Esophagus squamous epithelium (tissue), 5 donors: Measurements from ENCODE around the gene NCBP3. TPM values are rescaled to one million over a fixed set of nuclear protein-coding genes. Genes with fewer than 3 reads are reported as not detected.

Experiments
- DNase-seq: peaks from one replicate; lab custom pipeline; 2025; lab: John Stamatoyannopoulos, UW
- H3K27ac ChIP-seq, 4 donors: fragments of 200-600 bp; sonication (generic); one replicate each; pipeline ENCODE4 v1.5.1; 2016 to 2019; ENCODE audit warnings: mild to moderate bottlenecking in 1 of 4
- H3K27me3 ChIP-seq, 4 donors: fragments of 200-600 bp; sonication (generic); 1 replicate in 3 of 4; 2 replicates in 1 of 4; pipeline versions ENCODE4 v1.5.1 to v1.6.0; 2017 to 2021; ENCODE audit warnings: antibody characterized with exemption in 1 of 4
- H3K36me3 ChIP-seq, 3 donors: fragments of 200-600 bp; sonication (generic); one replicate each; pipeline ENCODE4 v1.5.1; 2016 to 2019
- H3K4me1 ChIP-seq, 3 donors: fragments of 200-600 bp; sonication (generic); one replicate each; pipeline ENCODE4 v1.5.1; 2017 to 2019
- H3K4me3 ChIP-seq, 4 donors: fragments of 200-600 bp; sonication (generic); 1 replicate in 3 of 4; 2 replicates in 1 of 4; pipeline ENCODE4 v1.5.1; 2016 to 2019; ENCODE audit warnings: mild to moderate bottlenecking in 2 of 4, moderate library complexity in 1 of 4
- H3K9me3 ChIP-seq, 3 donors: fragments of 200-600 bp; sonication (generic); one replicate each; pipeline ENCODE4 v1.5.1; 2016 to 2019
- CTCF ChIP-seq, 6 experiments: fragments of 450-650 bp in 4 of 6; fragments of 200-600 bp in 2 of 6; sonication (generic) in 2 of 6; IDR thresholded peaks; one replicate each; pipeline ENCODE4 v1.5.1; 2016 to 2019; ENCODE audit warnings: antibody characterized with exemption in 6 of 6, mild to moderate bottlenecking in 4 of 6, moderate library complexity in 4 of 6
- POLR2A ChIP-seq, 4 donors: fragments of 450-650 bp; IDR thresholded peaks; one replicate each; pipeline ENCODE4 v1.6.1; 2017; ENCODE audit warnings: antibody characterized with exemption in 4 of 4, mild to moderate bottlenecking in 4 of 4, moderate library complexity in 3 of 4
- WGBS, 2 donors: methylation state at CpG; one replicate each; pipeline ENCODE4 v1.1.5; 2018; 5-methylcytosine and 5-hydroxymethylcytosine counted together
- intact Hi-C: fragments of 100-400 bp; cut with DNase I; formaldehyde crosslinking; loops from one replicate; pipeline ENCODE4 v1.15.0; 2022
- total RNA-seq, 4 donors: library from RNA; depleted of rRNA; stranded (reverse); fragments of >200 nt; gene quantifications; one replicate each; pipeline ENCODE4 v1.1.0, GENCODE V29; 2016
- donor health status: DM: yes; HTN: yes; CAD: no.

The NCBP3 gene
- total RNA-seq, 4 donors from 2014 or later: 12.1 to 26.1 (median 17.1) TPM

- peak overlapping the region in 1 of 4 donors; percentile 21 for H3K27ac ChIP-seq
- no peak for DNase-seq
- no peaks in the 10 kb centered on the region for H3K36me3 ChIP-seq
- TF ChIP-seq POLR2A (IDR thresholded peaks at IDR 0.05) (no peak), CTCF (IDR thresholded peaks at IDR 0.05) (no peak)
- H3K9me3 ChIP-seq: no peaks in the 10 kb centered on the region
- peaks cover 0 to 14% (median 0%) of the 10 kb centered on the region in 4 donors for H3K27me3 ChIP-seq
- no peak overlapping the region for H3K4me3 ChIP-seq
- no peaks in the 10 kb centered on the region for H3K4me1 ChIP-seq
- WGBS, 2 donors: 49% methylated on average over 6 of the region's 8 CpGs; no CpG with 5 or more reads in 1 of the 2 donors
- intact Hi-C loops: no loop called here
Observed at GRCh38 chr17:3770466-3770865, 75.6 kb downstream of the NCBP3 start.

DNA sequence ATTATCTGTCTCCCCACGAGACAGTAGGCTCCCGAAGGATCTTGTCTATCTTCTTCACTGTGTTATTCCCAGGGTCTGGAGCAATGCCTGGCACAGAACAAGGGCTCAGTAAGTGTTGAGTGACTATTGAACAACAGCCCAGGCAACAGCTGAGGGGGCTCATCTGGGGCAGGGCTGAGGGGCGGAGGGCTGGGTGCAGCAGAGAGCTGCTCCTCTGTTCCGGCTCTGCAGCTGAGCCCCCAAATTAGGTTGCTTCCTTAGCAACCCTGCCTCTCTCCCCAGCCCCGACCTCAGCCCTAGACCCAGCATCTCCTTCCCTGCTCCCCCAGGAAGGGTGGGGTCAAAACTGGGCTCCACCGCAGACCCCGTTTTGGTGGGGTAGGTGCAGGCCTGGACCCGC is 77.3 kb downstream of the NCBP3 start:
- DNase-seq: no peak
- intact Hi-C loops: no loop called here

GRCh38 chr17:3768341-3768740 is 77.7 kb downstream of the NCBP3 start:
- H3K36me3 ChIP-seq: no peaks in the 10 kb centered on the region
- H3K27ac ChIP-seq: no peak overlapping the region
- peaks cover 0 to 14% (median 0%) of the 10 kb centered on the region in 4 donors for H3K27me3 ChIP-seq
- no peaks in the 10 kb centered on the region for H3K4me1 ChIP-seq
- H3K4me3 ChIP-seq: no peak overlapping the region
- intact Hi-C loops: no loop called here
- no peak for TF ChIP-seq CTCF (IDR thresholded peaks at IDR 0.05)
- no peak for TF ChIP-seq POLR2A (IDR thresholded peaks at IDR 0.05)
- DNase-seq: no peak
- WGBS, 2 donors: 87 to 93% methylated on average over 7 to 9 of the region's 9 CpGs
- no peaks in the 10 kb centered on the region for H3K9me3 ChIP-seq

More for the DNA sequence above, 77.3 kb downstream of the NCBP3 start:
- 72 to 74% methylated on average over 7 to 8 of the region's 8 CpGs for WGBS, 2 donors
- Histone ChIP-seq H3K27me3 (peaks cover 0 to 14% (median 0%) of the 10 kb centered on the region in 4 donors), H3K36me3 (no peaks in the 10 kb centered on the region), H3K4me1 (no peaks in the 10 kb centered on the region), H3K27ac (no peak overlapping the region), H3K9me3 (no peaks in the 10 kb centered on the region), H3K4me3 (no peak overlapping the region)
- TF ChIP-seq POLR2A (IDR thresholded peaks at IDR 0.05) (no peak), CTCF (IDR thresholded peaks at IDR 0.05) (no peak)

DNA sequence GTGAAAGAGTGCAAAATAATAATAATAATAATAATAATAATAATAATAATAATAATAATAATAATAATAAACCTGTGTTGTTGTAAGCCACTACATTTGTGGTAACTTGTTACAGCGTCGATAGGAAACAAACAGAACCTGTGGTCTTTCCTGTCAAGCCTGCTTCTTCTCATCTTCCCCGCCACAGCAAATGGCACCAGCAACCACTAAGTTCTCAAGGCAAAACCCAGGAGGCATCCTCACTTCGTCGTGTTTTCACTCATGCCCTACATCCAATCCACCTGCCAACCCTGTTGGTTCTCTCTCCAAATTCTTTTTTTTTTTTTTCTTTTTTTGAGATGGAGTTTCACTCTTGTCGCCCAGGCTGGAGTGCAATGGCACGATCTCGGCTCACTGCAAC is 79.3 kb downstream of the NCBP3 start:
- no peaks in the 10 kb centered on the region for H3K4me1 ChIP-seq
- H3K36me3 ChIP-seq: no peaks in the 10 kb centered on the region
- intact Hi-C loops: no loop called here
- no peak for TF ChIP-seq CTCF (IDR thresholded peaks at IDR 0.05)
- 83 to 91% methylated on average over 8 of the region's 8 CpGs for WGBS, 2 donors
- H3K27ac ChIP-seq: peak overlapping the region in 1 of 4 donors; percentile 50
- H3K27me3 ChIP-seq: peaks cover 0 to 3% (median 0%) of the 10 kb centered on the region in 4 donors
- DNase-seq: no peak
- no peaks in the 10 kb centered on the region for H3K9me3 ChIP-seq
- H3K4me3 ChIP-seq: no peak overlapping the region

DNA sequence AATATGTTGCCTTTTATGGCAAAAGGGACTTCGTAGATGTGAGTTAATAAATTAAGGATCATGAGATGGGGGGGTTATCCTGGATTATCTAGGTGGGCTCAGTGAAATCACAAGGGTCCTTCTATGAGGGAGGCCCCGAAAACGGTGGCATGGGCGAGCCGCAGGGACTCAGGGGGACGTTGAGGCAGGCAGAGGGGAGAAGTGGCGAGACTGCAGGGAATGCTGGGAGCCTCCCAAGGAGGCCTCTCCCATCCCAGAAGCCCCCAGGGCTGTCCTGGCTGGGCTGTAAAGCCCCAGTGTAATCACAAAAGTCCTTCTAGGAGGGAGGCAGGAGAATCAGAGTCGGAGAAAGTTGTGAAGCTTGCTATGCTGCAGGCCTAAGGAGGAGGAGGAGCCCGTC is 80.1 kb downstream of the NCBP3 start:
- intact Hi-C loops: no loop called here
- H3K4me3 ChIP-seq: no peak overlapping the region
- no peaks in the 10 kb centered on the region for H3K27me3 ChIP-seq
- peak overlapping the region in 1 of 4 donors; percentile 50 for H3K27ac ChIP-seq
- H3K36me3 ChIP-seq: no peaks in the 10 kb centered on the region
- no peaks in the 10 kb centered on the region for H3K9me3 ChIP-seq
- TF ChIP-seq CTCF (IDR thresholded peaks at IDR 0.05) (no peak), POLR2A (IDR thresholded peaks at IDR 0.05) (no peak)
- WGBS, 2 donors: 82 to 88% methylated on average over 7 to 9 of the region's 9 CpGs
- no peak for DNase-seq
- no peaks in the 10 kb centered on the region for H3K4me1 ChIP-seq
